AG04449 (cell line): ENCODE results near the gene G0S2.

Source experiments
- CTCF ChIA-PET: fragments of 350-600 bp; formaldehyde crosslinking; extraction: SDS; loops from one replicate; lab custom pipeline; 2021; ENCODE audit warnings: antibody characterized with exemption; lab: Yijun Ruan, JAX
- POLR2A ChIA-PET: fragments of 400-600, 350-600 bp; formaldehyde crosslinking; extraction: SDS; loops from one replicate; lab custom pipeline; 2020; ENCODE audit warnings: antibody characterized with exemption, inconsistent platforms; lab: Yijun Ruan, JAX
- DNase-seq: peaks from one replicate; pipeline ENCODE4 v3.0.0-alpha.2; 2010; ENCODE audit warnings: low read depth, low spot score
- H3K4me3 ChIP-seq: 2 replicates; pipeline ENCODE4 v1.5.1; 2011; ENCODE audit warnings: low read depth, mild to moderate bottlenecking, control low read depth, low read length
- CTCF ChIP-seq: IDR thresholded peaks from one replicate; pipeline ENCODE4 v1.5.1; 2011; ENCODE audit warnings: mild to moderate bottlenecking, moderate library complexity, low read length, control low read depth, inconsistent platforms; ENCODE audit not compliant: insufficient read depth; ENCODE audit errors: missing control alignments

Gene G0S2

GRCh38 chr1:209634005-209634737 is 41.0 kb upstream of the G0S2 start:
- no peak for DNase-seq
- TF ChIP-seq CTCF, result no peak
- H3K4me3 ChIP-seq, result no peak overlapping the region
- POLR2A ChIA-PET, result interaction anchor here (0.7 kb wide), 1 partner anchor 35 kb away, joined by 5 read pairs; no protein-coding TSS in a partner anchor
- CTCF ChIA-PET, result interaction anchor here (0.6 to 2.4 kb wide), 7 partner anchors 8 to 189 kb away, joined by 3 to 12 read pairs (median 4); partner anchors contain the start of gene CAMK1G

DNA sequence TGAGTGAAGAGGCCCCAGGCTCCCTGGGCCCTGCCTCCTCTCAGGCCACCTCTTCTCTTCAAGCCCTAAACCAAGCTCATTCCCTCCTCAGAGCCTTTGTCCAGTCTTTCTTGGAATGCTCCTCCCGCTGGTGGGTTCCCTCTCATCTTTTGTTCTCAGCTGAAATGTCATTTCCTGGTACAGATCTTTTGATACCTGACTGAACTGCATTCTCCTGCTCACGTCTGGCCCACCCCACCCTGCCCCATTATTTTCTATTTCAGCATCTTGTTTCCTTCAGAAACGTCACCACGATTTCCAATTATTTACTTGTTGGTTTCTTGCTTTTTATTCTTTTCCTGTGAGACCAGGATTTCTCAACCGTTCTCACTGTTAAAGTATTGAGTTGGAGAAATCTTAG is 39.4 kb upstream of the G0S2 start:
- POLR2A ChIA-PET, result no interaction called here
- no peak for TF ChIP-seq CTCF

GRCh38 chr1:209641832-209642172 is 33.4 kb upstream of the G0S2 start:
- POLR2A ChIA-PET, result no interaction called here
- DNase-seq, result no peak
- CTCF ChIA-PET, result interaction anchor here (0.8 to 3.7 kb wide), 9 partner anchors 8 to 75 kb away, joined by 3 to 22 read pairs (median 5); partner anchors contain the start of gene CAMK1G
- no peak for TF ChIP-seq CTCF
- no peak overlapping the region for H3K4me3 ChIP-seq

More for the DNA sequence above, 39.4 kb upstream of the G0S2 start:
- no peak overlapping the region for H3K4me3 ChIP-seq
- CTCF ChIA-PET, result interaction anchor here (1.0 to 2.4 kb wide), 3 partner anchors 9 to 57 kb away, joined by 3 to 12 read pairs (median 12); no protein-coding TSS in a partner anchor
- no peak for DNase-seq

DNA sequence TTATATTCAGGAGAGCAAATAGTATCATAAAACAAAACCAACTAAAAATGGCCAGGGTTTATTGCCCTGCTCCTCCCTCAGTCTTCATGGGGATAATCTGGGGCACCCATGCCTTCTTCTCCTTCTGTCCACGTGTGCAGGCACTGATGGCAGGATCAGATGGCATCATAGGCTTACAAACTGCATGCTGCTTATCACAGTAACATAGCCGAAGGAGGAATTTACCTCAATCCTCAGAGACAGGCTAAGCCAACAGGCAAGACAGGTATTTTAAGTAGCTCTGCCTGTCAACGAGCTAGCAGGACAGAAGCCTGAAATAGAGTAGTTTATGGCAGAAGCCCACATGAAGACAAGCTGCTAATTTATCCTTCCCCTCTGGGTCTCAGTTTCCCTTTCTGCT is 32.4 kb upstream of the G0S2 start:
- no peak for DNase-seq
- POLR2A ChIA-PET, result no interaction called here
- TF ChIP-seq CTCF, result no peak
- no peak overlapping the region for H3K4me3 ChIP-seq
- CTCF ChIA-PET, result interaction anchor here (0.7 to 3.7 kb wide), 9 partner anchors 9 to 76 kb away, joined by 3 to 22 read pairs (median 4); no protein-coding TSS in a partner anchor

DNA sequence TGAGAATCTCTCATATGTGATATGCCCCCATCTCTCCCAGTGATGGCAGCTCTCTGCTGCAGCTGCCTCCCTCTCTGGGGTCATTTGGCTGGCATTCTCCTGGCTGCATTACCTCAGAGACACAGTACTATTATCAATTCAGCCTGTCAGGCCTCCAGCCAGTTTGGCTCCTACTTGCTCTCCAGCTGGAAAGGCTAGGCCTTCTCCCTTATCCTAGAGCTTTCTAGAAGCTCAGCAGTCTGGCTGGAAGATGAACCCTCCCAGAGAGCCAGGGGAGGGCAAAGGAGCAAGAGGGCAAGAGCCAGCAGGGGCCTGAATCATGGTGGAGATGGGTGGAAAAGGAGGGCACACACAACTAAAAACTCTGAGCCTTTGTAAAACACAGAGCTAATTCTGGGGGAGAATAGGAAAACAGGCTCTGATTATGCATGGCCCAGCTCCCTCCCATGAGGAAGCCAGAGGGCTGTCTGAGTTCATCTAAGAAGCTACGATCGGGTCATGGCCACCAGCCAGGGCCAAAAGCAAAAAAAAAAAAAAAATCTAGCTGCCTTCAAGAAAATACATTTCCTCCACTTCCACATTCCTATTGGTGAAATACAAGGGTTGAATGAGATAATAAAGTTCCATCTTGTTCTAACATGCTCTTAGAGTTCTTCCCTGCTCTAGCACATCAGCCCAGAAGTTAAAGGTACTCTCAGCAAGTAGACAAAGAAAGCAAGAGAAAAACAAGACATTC is 31.8 kb upstream of the G0S2 start:
- TF ChIP-seq CTCF, result no peak
- CTCF ChIA-PET, result interaction anchor here (0.7 to 3.7 kb wide), 8 partner anchors 8 to 77 kb away, joined by 3 to 22 read pairs (median 4); no protein-coding TSS in a partner anchor
- POLR2A ChIA-PET, result no interaction called here
- no peak for DNase-seq
- no peak overlapping the region for H3K4me3 ChIP-seq
